ENCODE data around the gene BIN2.
A peak's percentile ranks its signal among the peaks of the same experiment; 100 is the strongest.
"Not testable (repeated sequence)": the region's sequence is repeated elsewhere in the genome, so short reads cannot be mapped to it uniquely, and the experiment has no call there.

BIN2 gene

DNA sequence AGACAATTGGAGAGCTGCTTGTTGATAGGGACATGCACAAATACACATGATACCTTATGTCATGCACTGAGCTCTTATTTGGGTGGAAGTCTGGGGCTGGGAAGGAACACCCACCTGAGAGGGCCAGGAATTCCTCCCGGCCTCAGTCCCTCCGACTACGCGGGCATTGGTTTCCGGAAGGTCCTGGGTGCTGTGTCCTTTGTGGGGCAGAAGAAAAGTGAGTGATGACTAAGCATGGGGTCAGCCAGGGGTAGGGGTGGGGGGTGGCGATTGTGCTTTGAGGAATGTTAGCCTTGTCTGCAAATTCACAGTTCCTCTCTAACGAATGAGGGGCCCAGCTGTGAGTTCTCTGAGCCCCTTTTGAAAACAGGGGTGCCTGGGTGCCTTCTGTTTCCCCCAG lies 21.7 kb upstream of the BIN2 start:
- no peak for DNase-seq (ENCODE audit: low spot score)

DNA sequence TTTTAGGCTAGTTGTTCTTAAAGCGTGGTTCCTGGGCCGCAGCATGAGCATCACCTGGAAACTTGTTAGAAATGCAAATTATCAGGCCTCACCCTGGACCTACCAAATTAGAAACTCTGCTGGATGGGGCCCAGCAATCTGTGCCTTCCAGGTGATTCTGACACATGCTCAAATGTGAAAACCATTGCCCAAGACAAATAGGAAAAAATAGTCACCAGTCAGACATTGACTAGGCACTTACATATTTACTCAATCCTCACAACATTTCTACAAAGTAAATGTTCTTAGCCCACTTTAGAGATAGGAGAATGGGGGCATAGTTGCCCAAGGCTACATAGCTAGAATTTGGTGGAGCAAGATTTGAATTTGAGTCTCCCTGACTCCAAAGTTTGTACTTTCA lies 19.2 kb upstream of the BIN2 start:
- no peak for DNase-seq (ENCODE audit: low spot score)

DNA sequence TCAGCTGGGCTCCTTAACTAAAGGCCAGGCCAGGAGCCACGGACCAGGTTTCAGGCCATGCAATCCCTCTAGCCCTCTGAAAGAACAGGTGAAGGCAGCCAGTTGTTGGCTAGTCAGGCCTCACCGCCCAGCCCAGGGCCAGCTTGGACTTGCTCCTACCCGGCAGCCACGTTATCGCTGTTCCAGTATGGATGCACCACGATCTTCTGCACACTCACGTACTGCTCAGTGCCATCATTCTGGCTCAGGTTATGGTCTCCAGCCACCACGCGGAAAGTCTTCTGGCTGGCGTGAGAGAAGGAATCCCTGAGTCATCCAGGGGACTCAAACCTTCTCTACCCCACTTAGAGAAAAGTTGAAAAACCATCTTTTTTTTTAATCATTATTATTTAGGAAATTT lies 18.4 kb upstream of the BIN2 start:
- DNase-seq (ENCODE audit: low spot score) = no peak

DNA sequence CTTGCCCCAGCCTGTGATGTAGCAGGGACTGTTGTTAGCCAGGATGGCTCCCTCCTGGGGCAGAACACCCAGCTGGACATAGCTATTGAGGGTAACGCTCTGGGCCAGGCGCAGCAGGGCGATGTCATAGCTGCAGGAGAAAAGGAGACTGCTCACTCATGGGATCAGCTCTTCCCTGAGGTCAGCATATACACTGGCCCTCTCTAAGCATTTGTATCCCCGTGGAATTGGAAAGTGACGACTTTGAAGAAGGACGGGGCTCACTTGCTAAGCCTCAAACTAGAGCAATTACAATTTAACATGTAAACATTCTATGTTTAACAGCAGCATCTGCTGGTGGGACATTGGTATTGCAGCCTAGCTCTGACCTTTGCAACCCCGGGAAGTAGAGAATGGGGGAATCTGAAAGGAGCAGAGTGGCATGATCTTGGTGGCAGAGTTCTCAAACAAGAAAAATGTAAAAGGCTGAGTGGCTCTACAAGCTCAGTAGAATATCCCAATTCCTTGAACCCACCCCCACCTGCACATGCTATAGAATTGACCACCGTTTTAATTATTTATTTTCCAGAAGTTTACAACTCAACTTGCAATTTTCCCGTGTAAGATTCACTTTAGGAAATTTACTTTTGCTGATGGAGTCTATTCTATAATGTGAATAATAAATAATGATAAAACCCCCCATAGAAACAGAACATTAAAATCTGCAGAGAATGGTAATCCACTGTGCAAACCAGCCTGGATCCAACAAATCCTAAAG lies 17.5 kb upstream of the BIN2 start:
- peak; percentile 86 for DNase-seq (ENCODE audit: low spot score)

DNA sequence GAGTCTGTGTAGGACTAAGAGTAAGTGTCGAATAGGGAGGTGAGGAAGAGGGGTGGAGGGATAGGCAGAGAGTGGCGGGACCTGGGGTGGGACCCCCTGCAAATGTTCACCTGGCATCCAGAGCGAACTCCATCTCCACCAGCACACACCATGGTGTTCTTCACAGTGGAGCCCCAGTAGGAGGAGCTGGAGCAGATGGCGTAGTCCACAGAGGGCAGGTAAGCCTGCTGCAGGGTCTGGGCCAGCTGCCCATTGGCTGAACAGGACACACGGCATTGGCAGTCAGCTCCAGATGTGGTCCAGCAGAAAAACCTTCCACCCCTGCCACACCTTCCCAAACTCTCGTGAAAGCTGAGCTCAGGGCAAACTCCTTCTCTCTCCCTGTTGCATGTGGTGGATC lies 15.8 kb upstream of the BIN2 start:
- DNase-seq (ENCODE audit: low spot score) = no peak

DNA sequence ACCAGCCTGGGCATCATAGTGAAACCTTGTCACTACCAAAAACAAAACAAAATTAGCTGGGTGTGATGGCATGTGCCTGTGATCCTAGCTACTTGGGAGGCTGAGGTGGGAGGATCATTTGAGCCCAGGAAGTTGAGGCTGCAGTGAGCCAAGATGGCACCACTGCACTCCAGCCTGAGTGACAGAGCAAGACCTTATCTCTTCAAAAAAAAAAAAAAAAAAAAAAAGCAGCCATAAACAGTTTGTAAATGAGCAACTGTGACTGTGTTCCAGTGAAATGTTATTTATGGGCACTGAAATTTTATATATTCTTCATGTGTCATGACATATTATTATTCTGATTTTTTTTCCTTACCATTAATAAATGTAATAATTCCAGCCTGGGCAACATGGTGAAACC lies 13.4 kb upstream of the BIN2 start:
- not testable (repeated sequence) for DNase-seq (ENCODE audit: low spot score)

DNA sequence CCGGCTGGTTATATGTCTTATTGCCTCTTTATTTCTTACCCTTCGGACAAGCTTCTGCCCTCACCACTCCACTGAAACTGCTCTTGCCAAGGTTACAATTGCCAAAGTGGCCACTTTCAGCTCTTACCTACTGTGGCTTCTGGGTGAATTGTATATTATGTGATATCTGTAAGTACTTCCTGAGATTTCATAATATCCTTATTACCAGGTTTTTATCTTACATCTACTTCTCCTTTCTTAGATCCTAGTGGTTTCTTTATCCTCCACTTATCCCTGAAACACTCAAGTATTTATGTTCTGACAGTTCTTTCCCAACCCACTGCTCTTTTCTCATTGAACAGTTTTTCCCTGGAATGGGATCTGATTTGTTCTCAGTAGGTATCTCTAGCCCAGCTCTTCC lies 12.0 kb upstream of the BIN2 start:
- no peak for DNase-seq (ENCODE audit: low spot score)

DNA sequence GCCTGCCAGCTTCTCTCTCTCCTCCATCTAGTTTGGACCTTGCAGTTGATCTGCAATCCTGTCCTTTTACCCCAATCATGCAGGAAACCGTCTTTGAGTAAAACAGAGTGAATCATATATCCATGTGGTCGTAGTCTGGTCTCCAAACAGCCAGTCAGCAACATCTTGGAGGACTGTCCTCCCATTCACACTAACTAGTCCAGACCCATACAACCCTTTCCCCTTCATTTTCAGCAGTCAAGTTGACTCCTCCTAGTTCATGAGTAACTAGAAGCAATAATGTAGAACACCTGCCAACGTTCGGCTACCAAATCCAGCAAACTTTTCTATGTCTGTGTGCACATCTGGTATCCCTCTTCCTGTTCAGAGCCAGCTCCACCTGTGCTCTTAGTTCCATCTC lies 10.8 kb upstream of the BIN2 start:
- no peak for DNase-seq (ENCODE audit: low spot score)

DNA sequence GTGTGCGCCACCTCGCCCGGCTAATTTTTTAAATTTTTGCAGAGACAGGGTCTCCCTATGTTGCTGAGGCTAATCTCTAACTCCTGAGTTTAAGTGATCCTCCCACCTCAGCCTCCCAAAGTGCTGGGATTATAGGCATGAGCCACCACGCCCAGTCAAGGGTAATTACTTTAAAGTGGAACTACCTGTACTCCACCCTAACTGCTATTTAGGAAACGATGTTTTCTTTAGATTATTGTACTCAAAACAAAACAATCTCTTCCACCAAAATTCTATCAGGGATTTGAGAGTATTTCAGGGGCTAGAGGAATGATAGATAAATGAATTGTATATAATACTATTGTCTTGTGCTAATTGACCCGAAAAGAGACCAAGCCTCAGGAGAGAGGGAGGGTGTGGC lies 9.6 kb upstream of the BIN2 start:
- DNase-seq (ENCODE audit: low spot score) = no peak

DNA sequence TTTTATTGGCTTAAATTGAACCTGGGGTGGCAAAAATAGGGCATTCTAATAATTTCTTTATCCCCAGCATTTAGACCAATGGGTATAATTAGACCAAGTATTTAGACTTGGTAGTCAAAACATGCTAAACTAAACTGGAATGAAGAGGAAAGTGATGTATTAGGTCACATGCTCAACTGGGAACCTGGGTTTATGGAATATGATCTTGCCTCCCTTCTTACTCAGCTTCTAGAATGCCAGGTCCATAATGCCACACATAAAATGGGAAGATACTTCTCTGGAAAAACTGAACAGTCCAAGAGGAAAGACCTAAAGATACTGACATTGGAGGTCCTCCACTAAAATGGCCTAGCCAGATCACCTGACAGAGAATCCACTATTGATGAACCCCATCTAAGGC lies 6.2 kb upstream of the BIN2 start:
- no peak for DNase-seq (ENCODE audit: low spot score)

DNA sequence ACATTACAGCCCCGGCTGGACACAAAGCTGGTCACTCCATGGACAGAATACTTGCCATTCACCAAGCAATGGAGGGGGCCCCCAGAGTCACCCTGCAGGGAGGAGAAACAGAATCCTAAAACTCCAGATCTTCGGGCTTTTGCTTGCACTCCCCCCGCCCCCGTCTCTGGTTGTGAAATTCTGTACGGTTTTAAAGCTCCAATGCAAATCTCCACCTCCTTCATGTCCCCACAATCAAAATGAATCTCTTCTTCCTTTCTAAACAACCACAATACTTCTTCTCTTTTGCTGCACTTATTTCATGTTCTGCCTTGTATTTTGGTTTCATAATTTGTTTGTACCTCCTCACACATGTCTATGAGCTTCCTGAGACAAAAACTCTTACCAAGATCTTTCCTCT lies 5.8 kb upstream of the BIN2 start:
- no peak for DNase-seq (ENCODE audit: low spot score)

DNA sequence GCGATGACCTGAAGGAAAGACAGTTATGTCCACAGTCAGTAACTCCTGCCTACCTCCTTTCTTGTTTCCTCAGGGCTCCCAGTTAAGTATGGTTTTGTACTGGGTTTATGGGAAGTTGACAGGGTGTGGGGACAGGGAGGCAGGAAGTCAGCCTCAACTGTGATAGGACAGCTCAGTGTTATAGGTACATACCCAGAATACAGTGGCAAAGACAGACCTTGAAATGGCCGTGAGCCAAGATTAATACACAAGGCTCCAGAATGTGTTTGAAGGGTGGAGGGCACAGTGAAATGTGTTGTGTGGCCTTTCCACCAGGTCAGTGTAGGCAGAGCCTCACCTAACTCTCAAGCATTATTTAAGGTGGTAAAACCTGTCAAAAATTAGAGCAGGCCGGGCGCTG lies 4.6 kb upstream of the BIN2 start:
- no peak for DNase-seq (ENCODE audit: low spot score)

DNA sequence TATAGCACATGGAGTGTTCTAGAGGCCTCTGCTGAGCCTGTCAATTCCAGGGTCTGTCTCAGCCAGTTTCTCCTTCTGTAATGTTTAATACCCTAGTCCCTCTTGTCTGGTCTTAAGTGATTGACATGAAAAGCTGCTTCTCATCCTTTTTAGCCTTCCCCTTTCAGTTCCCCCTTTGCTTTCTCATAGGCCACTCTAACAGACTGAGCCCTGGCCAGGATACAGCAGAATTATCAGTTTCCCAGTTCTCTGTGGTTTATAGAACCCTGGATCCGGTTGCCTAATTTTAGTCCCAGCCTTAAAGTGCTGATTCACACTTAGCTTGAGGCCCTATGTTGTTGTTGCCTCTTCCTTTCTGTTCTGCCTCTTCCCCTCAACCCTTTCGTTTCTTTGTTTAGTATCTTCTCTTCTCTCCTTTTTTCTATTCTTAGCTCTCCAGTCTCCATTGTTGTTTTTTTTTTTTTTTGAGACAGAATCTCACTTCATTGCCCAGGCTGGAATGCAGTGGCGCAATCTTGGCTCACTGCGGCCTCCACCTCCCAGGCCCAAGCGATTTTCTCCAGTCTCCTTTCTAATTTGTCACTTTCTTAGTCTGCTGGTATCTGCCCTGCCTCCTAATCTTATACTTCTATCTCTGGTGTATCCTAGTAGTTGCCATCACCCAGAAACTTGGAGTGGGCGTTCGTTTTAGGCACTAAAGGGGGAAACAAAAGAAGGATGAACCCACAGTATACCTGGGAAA lies 2.9 kb upstream of the BIN2 start:
- peak; percentile 56 for DNase-seq (ENCODE audit: low spot score)

DNA sequence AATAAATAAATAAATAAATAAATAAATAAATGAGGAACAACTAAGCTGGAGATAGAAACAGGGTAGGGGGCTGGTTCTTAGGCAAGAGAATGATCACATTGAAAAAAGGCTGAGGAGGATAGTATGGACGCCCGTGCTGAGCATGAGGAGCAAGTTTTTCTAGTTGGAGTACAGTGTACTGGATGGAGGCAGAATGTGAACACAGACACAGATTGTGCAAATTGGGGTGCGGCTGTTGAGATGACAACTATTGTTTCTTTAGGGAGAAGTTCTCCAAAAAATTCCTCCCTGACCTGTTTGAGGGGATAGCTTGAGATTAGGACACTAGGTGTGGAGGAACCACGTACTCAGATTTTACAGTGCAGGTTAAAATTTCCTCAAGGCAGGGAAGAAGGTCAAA lies 979 bp upstream of the BIN2 start:
- DNase-seq (ENCODE audit: low spot score) = no peak

DNA sequence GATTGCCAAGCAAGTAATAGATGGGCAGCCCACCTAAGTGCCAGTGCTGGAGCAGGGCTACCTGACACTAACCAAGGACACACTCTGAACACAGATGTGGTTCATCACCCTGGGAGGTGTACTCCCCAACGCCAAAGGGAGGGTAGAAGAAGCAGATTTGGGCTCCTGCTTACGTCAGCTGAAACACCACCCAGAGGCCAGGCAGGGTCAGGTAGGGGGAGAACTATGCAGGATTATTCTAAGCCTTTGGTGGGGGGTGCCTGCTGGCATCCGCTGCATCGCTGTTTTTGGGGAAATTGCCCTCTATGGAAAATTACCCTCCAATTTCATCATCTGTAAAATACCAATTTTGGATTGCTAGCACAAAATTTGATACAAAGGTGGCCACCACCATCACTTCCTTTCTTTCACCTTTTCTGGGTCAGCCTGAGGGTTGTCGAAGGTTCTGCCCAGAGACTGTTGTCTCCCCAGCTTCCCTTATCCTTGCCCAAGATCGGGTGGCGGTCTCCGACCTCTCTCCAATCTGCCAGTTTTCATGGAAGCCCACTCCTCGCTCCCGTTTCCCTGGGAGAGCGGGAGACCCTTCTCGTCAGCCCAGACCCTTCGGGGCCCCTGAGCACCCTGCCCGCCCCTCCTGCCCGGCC lies 535 bp downstream of the BIN2 start:
- DNase-seq (ENCODE audit: low spot score) = no peak

DNA sequence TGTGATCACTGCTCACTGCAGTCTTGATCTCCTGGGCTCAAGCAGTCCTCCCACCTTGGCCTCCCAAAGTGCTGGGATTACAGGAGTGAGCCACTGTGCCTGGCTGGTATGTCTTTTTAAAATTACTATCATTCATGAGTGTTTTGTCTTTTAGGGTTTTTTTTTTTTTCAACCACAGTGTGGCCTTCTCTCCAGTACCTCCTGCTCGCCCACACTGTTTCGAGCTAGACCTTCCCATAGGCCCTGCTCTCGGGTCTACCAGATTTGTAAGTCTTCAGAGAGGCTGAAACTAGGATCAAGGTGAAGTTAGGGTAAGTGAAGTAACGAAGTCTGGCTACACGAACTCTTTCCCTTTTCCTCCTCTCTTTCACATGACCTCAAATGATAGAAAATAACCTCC lies 1.5 kb downstream of the BIN2 start:
- no peak for DNase-seq (ENCODE audit: low spot score)

DNA sequence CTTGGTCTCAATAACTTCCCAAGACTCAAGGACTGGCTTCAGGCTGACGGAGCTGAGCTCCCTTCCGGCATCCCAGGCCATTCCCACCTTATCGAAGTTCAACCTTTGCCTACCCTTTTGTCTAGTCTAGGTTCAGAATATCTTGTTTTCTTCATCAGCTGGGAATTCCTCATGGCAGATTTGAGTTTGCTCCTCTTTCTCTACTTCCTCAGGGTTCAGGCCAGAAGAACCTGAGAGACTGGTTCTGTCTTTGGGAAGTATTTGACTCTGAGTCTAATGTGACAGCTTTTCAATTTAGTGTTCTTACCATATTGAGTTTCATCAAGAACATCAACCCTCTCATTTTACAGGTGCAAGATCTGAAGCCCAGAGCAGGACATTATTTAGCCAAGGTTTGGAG lies 2.1 kb downstream of the BIN2 start:
- DNase-seq (ENCODE audit: low spot score) = no peak

DNA sequence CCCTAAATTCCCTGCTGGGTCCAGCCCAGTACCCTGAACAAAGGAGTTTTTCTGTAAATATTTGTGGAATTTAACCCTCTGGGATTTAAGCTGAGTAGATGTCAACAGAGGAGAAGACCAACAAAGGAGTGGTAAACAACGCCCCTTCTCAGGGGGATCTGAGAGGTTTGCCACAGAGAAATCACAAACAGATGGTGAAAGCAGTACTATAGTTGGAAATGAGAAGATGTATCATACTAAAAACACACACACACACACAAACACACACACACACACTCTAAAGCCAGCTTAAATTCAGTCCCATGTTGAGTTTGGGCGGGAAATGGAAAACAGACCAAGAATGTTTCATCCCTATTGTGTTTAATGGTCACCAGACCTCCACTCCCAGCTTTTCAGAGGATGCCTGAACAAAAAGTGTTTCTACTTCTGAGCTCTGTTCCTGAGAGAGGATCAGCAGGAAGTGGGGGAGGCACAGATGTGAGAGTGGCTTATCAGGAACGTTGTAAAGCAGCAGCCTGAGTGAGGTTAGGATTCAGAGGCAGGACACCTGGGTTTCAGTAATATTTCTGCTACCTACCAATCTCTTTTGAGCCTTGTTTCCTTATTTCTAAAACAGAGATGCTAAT lies 3.2 kb downstream of the BIN2 start:
- DNase-seq (ENCODE audit: low spot score) = peak; percentile 59

DNA sequence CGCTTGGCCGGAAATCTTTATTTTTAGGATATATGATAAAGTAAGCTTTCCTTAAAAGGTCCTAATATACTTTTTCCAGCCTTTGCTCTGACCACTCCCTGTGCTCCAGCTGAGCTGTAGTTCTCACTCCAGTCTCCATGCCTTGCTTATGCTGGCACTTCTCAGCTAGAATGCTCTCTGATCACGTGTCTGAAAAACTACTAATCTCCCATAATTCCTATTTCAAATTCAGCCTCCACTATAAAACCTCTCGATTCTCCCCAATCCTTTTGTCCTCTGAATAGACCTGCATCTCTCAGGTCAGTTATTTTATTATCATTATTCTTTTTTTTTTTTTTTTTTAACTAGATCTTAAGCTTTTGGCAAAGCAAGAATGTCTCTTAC lies 3.7 kb downstream of the BIN2 start:
- no peak for DNase-seq (ENCODE audit: low spot score)

DNA sequence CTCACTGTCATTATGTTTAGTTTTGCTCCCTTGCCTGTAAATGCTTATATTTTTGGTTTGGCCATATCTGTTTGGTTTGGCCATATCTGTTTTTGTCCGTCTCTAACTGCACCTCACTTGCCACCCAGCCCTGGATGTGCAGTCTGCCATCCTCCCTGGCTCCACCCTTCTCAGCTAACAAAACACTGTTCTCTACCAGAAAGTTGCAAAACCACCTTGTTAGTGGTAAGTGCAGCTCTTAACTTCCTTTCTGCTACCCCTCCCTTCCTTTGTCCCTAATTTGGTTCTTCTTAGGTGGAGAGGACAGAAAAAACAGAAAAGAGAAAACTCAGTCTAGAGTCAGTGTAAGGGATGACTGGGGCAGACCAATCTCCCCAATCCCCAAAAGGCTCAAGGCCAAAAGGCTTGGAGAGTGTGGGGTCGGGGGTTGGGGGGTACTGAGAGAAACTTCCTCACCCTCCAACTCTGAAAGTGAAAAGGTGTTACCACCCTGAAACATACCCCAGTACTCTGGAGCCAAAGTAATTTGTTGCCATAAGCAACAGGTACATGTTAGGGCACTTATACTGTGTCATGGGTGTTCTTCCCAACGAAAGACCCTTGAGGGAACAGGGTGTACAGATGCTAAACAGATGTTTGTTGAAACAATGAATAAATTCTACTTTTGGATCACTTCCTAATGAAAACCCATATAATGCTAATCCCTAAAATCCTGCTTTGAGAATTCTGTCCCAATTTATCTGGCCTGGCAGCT lies 5.0 kb downstream of the BIN2 start:
- no peak for DNase-seq (ENCODE audit: low spot score)

DNA sequence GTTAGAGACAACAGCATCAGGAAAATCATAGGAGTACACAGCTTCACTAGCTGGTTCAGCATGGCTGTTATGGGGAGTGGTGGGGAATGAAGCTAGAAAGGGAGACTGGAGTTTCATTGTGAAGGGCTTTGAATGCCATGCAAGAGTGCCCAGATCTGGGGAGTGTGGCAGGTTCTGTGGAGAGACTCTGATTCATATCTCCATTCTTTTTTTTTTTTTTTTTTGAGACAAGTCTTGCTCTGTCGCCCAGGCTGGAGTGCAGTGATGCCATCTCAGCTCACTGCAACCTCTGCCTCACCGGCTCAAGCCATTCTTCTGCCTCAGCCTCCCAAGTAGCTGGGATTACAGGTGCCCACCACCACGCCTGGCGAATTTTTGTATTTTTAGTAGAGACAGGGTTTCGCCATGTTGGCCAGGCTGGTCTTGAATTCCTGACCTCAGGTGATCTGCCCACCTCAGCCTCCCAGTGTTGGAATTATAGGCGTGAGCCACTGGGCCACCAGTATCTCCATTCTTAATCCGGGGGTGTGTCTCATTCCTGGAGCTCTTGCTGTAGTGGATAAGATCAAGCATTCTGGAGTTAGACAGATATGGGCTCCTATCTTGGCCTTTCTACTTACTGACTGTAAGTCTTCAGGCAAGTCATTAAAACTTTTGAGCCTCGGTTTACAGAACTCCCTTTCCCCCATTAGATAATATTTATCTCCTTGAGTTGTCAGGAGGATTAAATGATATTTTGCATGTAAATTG lies 5.7 kb downstream of the BIN2 start:
- DNase-seq (ENCODE audit: low spot score) = not testable (repeated sequence)

DNA sequence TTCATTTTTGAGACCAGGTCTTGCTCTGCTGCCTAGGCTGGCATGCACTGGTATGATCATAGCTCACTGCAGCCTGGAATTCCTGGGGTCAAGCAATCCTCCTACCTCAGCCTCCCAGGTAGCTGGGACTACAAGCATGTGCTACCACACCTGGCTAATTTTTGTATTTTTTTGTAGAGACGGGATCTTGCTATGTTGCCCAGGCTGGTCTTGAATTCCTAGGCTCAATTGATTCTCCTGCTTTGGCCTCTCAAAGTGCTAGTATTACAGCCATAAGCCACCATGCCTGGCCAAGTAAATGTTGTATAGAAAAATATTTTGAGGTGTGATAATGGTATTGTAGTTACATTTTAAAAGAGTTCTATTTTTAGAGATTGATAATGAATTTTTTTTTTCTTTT lies 12.6 kb downstream of the BIN2 start:
- no peak for DNase-seq (ENCODE audit: low spot score)
